HG03139 (cell line): Measurements from ENCODE around the gene PLXNB1.
A peak's percentile ranks its signal among the peaks of the same experiment; 100 is the strongest.
"Not testable (repeated sequence)": the region's sequence is repeated elsewhere in the genome, so short reads cannot be mapped to it uniquely, and the experiment has no call there.

Experiments used
- ATAC-seq: cut with Tn5 transposase; IDR thresholded peaks from one replicate; pipeline ENCODE4 v1.9.1; 2021; ENCODE audit not compliant: unreplicated experiment

PLXNB1 gene, protein sequence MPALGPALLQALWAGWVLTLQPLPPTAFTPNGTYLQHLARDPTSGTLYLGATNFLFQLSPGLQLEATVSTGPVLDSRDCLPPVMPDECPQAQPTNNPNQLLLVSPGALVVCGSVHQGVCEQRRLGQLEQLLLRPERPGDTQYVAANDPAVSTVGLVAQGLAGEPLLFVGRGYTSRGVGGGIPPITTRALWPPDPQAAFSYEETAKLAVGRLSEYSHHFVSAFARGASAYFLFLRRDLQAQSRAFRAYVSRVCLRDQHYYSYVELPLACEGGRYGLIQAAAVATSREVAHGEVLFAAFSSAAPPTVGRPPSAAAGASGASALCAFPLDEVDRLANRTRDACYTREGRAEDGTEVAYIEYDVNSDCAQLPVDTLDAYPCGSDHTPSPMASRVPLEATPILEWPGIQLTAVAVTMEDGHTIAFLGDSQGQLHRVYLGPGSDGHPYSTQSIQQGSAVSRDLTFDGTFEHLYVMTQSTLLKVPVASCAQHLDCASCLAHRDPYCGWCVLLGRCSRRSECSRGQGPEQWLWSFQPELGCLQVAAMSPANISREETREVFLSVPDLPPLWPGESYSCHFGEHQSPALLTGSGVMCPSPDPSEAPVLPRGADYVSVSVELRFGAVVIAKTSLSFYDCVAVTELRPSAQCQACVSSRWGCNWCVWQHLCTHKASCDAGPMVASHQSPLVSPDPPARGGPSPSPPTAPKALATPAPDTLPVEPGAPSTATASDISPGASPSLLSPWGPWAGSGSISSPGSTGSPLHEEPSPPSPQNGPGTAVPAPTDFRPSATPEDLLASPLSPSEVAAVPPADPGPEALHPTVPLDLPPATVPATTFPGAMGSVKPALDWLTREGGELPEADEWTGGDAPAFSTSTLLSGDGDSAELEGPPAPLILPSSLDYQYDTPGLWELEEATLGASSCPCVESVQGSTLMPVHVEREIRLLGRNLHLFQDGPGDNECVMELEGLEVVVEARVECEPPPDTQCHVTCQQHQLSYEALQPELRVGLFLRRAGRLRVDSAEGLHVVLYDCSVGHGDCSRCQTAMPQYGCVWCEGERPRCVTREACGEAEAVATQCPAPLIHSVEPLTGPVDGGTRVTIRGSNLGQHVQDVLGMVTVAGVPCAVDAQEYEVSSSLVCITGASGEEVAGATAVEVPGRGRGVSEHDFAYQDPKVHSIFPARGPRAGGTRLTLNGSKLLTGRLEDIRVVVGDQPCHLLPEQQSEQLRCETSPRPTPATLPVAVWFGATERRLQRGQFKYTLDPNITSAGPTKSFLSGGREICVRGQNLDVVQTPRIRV (N-terminal part only)

GRCh38 chr3:48429960-48430707 lies at the start of gene PLXNB1:
Gene PLXNB1, minus strand, starts transcription at chr3:48430086. Its CDS starts 5,475 bp downstream, at chr3:48424611.
- no peak for ATAC-seq

DNA sequence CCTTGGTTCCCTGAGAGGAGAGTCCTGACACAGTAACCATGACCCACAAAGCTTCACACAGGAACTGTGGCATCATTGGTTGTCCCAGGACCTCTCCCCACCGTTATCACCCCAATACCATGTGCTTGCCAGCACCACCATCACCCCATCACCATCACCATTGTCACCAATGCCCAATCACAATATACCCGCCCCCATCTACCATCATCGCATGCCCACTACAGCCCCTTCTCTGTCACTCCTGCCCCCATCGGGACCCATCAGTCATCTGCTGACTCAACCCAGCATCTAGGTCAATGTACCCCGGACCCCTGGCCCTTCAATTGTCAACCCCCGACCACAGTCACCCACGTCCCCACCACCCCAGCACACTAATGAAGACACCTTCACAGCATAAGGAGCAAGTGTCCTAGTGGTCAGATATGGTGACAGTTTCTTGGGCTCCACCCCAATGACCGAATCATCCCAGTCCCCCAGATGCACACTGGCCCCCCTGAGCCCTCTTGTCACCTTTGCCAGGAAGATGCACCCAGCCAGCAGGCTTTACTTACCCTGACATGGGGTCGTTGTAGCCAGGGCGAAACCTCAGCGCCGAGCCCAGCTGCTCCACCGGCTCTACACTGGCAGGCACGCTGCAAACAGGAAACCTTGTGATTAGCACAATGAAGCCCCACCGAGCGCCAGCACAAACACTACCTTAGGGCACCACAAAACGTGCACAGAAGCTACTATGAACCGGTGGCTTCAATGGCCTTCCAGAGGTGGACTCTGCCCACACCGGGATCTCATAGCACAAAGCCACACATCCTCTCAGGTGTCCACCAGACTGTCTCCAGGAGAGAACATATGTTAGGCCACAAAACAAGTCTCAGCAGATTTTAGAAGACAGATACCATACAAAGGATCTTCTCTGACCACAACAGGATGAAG lies 49.0 kb upstream of the PLXNB1 start:
- ATAC-seq = no peak

DNA sequence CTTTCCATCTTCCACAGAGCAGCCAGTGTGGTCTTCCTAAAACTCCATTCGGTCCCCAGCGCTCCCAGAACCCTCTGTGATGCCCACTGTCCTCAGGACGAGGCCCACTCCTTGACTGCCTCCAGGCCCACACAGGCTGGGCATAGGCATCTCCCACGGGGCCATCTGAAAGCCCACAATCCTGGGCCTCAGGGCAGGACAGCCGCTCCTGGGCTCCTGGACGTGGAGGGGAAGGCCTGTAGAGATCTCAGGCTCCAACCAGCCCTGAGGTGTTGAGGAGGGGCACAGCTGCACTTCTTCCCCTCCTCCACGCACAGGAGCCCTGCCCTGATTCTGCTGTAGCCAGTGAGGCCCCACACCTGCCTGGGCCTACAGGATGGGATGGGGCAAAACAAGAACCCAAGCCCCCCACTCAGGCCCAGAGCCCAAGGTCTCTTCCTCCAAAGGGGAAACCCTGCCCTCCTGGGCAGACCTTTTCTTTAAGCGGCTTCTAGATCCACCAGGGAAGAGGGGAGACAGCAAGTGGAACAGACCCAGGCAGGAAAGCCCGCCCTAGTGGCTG lies 48.2 kb upstream of the PLXNB1 start:
- no peak for ATAC-seq

DNA sequence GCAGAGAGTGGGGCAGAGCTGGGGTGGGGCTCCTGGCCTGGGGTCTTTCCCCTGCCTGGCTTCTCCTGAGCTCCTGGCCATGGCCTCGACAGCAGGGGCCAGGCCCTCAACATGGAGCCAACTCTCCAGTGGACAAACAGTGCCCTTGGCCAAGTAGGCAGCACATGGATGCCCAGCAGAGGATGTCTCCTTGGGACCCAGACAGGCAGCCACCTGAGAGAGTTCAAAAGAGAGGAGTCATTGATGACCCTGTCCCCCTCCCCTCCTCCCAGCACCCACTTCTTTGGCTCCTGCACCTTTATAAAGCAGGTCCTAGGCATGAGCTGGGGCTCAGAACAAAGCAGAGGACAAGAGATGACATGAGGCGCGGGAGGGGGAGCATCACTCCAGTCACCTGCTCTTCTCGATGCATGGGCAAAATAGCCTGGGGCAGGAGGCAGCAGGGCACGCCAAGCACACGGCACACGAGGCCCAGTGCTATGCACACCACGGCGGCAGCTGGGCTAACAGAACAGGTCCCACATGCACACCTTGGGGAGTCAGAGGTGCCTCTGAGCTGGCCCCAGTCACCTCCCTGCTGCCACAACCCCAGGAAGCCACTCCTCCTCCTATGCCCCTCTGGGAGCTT lies 46.7 kb upstream of the PLXNB1 start:
- no peak for ATAC-seq

GRCh38 chr3:48475188-48475587 lies 45.3 kb upstream of the PLXNB1 start:
- ATAC-seq = no peak

DNA sequence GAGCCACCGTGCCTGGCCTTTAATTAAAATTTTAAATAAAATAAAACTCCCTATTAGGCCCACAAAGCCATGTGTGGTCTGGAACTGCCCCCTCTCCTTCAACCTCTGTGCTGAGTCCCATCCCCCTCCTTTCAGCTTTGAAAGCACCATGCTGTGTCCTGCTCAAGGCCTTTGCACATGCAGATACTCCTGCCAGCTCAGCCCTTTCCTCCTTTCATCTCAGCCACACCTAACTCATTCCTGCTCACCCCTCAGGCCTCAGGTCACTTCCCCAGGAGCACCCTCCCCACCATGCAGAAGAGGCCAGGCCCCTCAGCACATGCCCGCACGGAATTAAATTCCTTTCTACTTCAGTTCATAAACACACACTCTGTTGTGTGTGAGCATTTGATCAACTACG lies 44.7 kb upstream of the PLXNB1 start:
- no peak for ATAC-seq

- ATAC-seq = not testable (repeated sequence)
These were observed 44.1 kb upstream of the PLXNB1 start for GRCh38 chr3:48474031-48474430.

- no peak for ATAC-seq
These were observed 43.7 kb upstream of the PLXNB1 start for GRCh38 chr3:48473617-48473952.

- peak; percentile 77 for ATAC-seq
These were observed 43.2 kb upstream of the PLXNB1 start for GRCh38 chr3:48472923-48473616.

GRCh38 chr3:48472673-48472922 lies 42.7 kb upstream of the PLXNB1 start:
- ATAC-seq = no peak

DNA sequence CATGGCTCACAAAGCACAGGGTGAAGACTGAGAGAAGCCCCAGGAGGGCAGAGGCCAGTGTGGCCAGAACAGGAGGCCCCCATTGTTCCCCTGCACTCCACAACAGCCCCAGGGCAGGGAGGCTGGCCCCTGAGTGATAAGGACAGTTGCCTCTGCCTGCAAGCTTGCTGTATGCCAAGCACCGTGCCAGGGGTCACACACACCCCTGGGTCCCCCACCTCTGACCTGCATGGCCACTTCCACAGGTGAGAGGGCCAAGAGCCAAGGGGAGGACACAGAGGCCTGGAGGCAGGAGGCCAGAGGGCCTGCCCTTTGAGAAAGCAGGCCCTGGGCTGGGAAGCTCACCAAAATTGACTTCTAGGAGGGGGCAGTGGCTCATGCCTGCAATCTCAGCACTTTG lies 40.4 kb upstream of the PLXNB1 start:
- ATAC-seq = no peak

DNA sequence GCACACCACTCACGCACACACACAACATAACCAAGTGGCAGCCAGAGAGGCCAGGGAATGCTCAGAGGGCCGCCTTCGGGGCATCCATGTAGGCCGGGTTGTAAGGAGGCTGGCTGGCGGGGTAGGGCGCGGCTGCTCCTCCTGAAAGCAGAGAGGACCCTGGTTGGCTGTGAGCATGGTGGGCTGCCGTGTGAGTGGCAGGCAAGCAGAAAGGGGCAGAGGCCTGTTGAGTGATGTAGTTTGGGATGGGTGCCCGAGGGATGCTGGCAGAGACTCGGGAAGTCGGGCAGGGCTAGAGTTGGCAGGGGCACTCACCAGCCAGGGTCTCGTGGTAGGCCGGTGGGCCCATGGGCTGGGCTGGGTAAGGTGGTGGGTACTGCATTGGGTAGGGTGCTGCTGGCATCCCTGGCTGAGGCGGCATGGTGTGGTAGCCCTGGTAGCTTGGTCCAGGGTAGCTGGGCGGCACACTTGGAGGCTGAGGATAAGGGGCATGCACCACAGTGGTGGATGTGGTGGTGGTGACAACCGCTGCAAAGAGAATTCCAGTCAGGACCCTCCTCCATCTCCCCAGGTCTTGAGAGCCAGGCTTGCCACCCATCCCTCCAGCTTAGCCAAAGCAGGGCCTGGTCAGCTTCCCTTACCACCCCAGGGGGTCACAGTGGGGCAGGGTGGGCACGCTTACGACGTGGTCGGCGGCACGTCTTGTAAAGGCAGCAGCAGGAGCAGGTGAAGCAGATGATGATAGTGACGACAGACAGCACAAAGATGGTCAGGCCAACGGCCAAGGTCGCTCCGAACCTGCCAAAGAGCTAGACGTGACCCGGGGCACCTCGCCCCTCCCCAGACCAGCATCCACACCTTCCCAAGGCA lies 39.4 kb upstream of the PLXNB1 start:
- ATAC-seq = no peak

GRCh38 chr3:48468329-48468731 lies 38.4 kb upstream of the PLXNB1 start:
- no peak for ATAC-seq

DNA sequence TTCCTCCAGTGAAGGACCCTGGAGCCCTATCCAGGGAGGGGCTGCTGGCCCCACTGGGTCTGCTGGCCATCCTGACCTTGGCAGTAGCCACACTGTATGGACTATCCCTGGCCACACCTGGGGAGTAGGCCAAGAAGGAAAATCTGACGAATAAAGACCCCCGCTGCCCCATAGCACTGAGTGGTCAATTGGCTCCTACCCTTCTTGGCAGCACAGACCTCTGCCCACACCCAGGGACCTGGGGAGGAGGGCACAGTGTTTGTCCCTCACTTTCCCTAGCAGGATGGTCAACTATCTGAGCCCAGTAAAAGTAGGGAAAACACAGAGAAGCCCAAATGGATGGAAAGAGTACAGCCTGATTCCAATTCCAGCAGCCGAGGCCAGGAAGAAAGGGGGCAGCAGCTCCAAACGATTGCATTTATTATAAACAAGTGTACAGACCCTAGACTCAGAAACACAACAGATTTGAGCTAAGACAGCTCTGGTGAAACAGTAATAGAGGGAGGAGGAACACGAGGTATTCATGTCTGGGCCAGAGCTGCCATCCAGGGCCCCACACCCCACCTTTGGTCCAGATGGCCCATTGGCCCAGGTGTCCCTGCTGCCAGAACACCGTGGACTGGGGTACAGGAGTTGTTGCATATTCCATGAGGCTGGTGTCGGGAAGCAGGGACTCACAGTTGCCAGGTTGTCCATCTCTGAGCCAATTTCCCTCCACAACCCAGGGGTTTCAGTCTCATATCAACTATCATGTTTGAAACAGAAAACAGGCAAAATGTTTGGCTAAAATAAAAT lies 37.8 kb upstream of the PLXNB1 start:
- ATAC-seq = no peak

DNA sequence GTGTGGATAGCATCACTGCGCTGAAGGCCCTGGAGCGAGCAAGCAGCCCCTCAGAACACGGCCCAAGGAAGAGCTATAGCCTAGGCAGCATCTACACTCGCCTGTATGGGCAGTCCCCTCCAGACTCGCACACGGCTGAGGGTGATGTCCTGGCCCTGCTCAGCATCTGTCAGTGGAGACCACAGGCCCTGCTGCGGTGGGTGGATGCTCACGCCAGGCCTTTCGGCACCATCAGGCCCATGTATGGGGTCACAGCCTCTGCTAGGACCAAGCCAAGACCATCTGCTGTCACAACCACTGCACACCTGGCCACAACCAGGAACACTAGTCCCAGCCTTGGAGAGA lies 37.2 kb upstream of the PLXNB1 start:
- ATAC-seq = no peak

DNA sequence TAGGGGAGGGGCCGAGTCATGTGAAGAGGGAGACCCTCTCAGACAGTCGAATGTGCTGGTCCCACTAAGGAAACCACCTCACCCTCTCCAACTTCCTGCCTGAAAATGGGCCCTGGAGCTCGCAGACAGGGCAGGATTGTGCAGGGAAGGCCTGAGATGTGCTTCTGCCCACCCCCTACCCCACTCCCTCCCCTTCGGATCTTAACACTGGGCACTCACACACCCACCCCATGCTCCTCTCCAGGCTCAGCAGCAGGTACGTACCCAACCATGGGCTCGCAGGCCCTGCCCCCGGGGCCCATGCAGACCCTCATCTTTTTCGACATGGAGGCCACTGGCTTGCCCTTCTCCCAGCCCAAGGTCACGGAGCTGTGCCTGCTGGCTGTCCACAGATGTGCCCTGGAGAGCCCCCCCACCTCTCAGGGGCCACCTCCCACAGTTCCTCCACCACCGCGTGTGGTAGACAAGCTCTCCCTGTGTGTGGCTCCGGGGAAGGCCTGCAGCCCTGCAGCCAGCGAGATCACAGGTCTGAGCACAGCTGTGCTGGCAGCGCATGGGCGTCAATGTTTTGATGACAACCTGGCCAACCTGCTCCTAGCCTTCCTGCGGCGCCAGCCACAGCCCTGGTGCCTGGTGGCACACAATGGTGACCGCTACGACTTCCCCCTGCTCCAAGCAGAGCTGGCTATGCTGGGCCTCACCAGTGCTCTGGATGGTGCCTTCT lies 36.7 kb upstream of the PLXNB1 start:
- no peak for ATAC-seq
